ENCODE measurements around the gene TRPV3.

The TRPV3 gene

DNA sequence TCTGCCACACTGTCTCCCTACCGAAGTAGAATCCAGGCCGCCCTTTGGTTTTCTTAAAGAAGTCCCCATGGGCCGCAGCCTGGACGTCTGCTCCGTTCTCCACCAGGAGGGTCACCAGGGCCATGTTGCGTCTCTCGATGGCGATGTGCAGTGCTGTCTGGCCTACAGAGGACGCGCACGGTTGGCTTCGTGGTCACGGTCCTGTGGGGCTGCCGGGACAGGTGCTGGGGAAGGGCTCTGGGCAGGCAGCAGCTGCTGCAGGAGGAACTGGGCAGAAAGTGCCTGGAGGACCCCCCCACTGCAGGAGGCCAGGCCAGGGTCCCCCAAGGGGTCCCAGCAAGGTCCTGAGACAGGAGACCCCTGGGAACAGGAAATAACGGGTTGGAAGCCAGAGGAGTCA, 32.6 kb upstream of the TRPV3 start:
- Histone ChIP-seq H3K27ac (ENCODE audit: low read length) (no peak overlapping the region), H3K4me2 (ENCODE audit: insufficient read depth, low read length) (no peak overlapping the region), H2AFZ (ENCODE audit: low read depth, low read length) (no peak overlapping the region), H3K27me3 (ENCODE audit: insufficient read depth, low read length, poor library complexity) (no peaks in the 10 kb centered on the region), H4K20me1 (ENCODE audit: insufficient read depth, low read length) (no peaks in the 10 kb centered on the region), H3K36me3 (ENCODE audit: insufficient read depth, low read length) (0 out of 2 replicates have a peak, but pooled peaks cover 8% of the 10 kb centered on the region), H3K9me3 (ENCODE audit: insufficient read depth, low read length, severe bottlenecking) (no peaks in the 10 kb centered on the region), H3K9ac (ENCODE audit: low read depth, low read length) (no peak overlapping the region), H3K4me3 (ENCODE audit: low read depth in 1 of 2, low read length in 2 of 2) (no peak overlapping the region), H3K4me1 (ENCODE audit: insufficient read depth, low read length) (no peaks in the 10 kb centered on the region), H3K79me2 (ENCODE audit: insufficient read depth, low read length) (no peaks in the 10 kb centered on the region)
- ATAC-seq (ENCODE audit: insufficient read depth, low read depth) = no peak
- TF ChIP-seq EZH2 (IDR thresholded peaks at IDR 0.05; ENCODE audit: borderline replicate concordance, low read depth, low read length, severe bottlenecking) = no peak
- TF ChIP-seq, protein P1, sequence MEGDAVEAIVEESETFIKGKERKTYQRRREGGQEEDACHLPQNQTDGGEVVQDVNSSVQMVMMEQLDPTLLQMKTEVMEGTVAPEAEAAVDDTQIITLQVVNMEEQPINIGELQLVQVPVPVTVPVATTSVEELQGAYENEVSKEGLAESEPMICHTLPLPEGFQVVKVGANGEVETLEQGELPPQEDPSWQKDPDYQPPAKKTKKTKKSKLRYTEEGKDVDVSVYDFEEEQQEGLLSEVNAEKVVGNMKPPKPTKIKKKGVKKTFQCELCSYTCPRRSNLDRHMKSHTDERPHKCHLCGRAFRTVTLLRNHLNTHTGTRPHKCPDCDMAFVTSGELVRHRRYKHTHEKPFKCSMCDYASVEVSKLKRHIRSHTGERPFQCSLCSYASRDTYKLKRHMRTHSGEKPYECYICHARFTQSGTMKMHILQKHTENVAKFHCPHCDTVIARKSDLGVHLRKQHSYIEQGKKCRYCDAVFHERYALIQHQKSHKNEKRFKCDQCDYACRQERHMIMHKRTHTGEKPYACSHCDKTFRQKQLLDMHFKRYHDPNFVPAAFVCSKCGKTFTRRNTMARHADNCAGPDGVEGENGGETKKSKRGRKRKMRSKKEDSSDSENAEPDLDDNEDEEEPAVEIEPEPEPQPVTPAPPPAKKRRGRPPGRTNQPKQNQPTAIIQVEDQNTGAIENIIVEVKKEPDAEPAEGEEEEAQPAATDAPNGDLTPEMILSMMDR (IDR thresholded peaks at IDR 0.05; ENCODE audit: borderline replicate concordance, extremely low read depth, low read length, poor library complexity, severe bottlenecking) = no peak
- DNase-seq = no peak

DNA sequence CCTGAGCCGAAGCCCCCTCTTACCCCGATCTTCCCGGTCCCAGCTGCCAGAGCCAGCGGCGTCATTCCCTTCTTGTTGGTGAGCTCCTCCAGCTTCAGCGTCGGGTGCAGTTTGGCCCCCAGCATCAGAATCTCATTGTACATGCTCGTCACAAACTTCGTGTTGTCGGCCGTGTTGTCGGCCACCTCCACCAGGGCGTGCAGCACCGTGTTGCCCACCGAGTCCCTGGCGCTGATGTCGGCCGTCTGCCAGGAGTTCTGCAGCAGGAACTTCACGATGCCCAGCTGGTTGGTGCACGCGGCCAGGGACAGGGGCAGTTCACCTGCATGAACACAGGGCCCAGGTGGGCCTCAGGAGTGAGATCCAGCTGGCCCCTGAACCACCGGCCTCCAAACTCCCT, 32.2 kb upstream of the TRPV3 start:
- no peaks in the 10 kb centered on the region for H3K27me3 ChIP-seq (ENCODE audit: insufficient read depth, low read length, poor library complexity)
- no peak overlapping the region for H3K4me3 ChIP-seq (ENCODE audit: low read depth in 1 of 2, low read length in 2 of 2)
- TF ChIP-seq, protein P1 (IDR thresholded peaks at IDR 0.05; ENCODE audit: borderline replicate concordance, extremely low read depth, low read length, poor library complexity, severe bottlenecking) = no peak
- no peak for TF ChIP-seq EZH2 (IDR thresholded peaks at IDR 0.05; ENCODE audit: borderline replicate concordance, low read depth, low read length, severe bottlenecking)
- H4K20me1 ChIP-seq (ENCODE audit: insufficient read depth, low read length) = no peaks in the 10 kb centered on the region
- DNase-seq (no peak), ATAC-seq (ENCODE audit: insufficient read depth, low read depth) (no peak)
- no peak overlapping the region for H3K9ac ChIP-seq (ENCODE audit: low read depth, low read length)
- no peak overlapping the region for H3K4me2 ChIP-seq (ENCODE audit: insufficient read depth, low read length)
- no peak overlapping the region for H3K27ac ChIP-seq (ENCODE audit: low read length)
- 0 out of 2 replicates have a peak, but pooled peaks cover 8% of the 10 kb centered on the region for H3K36me3 ChIP-seq (ENCODE audit: insufficient read depth, low read length)
- no peaks in the 10 kb centered on the region for H3K79me2 ChIP-seq (ENCODE audit: insufficient read depth, low read length)
- H2AFZ ChIP-seq (ENCODE audit: low read depth, low read length) = no peak overlapping the region
- no peaks in the 10 kb centered on the region for H3K4me1 ChIP-seq (ENCODE audit: insufficient read depth, low read length)
- no peaks in the 10 kb centered on the region for H3K9me3 ChIP-seq (ENCODE audit: insufficient read depth, low read length, severe bottlenecking)

DNA sequence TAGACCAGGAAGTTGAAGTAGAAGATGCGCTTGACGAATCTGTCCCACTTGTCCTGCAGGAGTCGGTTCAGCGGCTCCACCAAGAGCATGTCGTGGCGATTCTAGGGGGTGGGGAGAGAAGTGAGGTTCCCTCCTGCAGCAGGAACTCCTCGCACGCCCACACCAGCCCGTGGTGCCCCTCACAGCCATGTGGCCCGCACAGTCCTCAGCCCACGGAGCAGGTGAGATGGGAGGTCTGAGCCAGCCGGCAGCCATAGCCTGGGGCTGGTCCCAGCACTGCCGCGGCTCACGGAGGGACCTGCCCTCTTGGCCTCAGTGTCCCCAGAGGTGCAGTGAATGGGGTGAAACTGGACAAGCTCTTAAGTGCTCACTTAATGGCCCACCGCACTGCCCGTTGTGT, 28.2 kb upstream of the TRPV3 start:
- Histone ChIP-seq H3K9me3 (ENCODE audit: insufficient read depth, low read length, severe bottlenecking) (no peaks in the 10 kb centered on the region), H3K79me2 (ENCODE audit: insufficient read depth, low read length) (no peaks in the 10 kb centered on the region), H3K4me1 (ENCODE audit: insufficient read depth, low read length) (no peaks in the 10 kb centered on the region), H4K20me1 (ENCODE audit: insufficient read depth, low read length) (no peaks in the 10 kb centered on the region), H3K4me3 (ENCODE audit: low read depth in 1 of 2, low read length in 2 of 2) (no peak overlapping the region), H3K27ac (ENCODE audit: low read length) (no peak overlapping the region), H3K27me3 (ENCODE audit: insufficient read depth, low read length, poor library complexity) (no peaks in the 10 kb centered on the region), H3K4me2 (ENCODE audit: insufficient read depth, low read length) (no peak overlapping the region), H2AFZ (ENCODE audit: low read depth, low read length) (no peak overlapping the region), H3K36me3 (ENCODE audit: insufficient read depth, low read length) (0 out of 2 replicates have a peak, but pooled peaks cover 8% of the 10 kb centered on the region), H3K9ac (ENCODE audit: low read depth, low read length) (no peak overlapping the region)
- ATAC-seq (ENCODE audit: insufficient read depth, low read depth) (no peak), DNase-seq (no peak)
- TF ChIP-seq, protein P1 (IDR thresholded peaks at IDR 0.05; ENCODE audit: borderline replicate concordance, extremely low read depth, low read length, poor library complexity, severe bottlenecking) = no peak
- no peak for TF ChIP-seq EZH2 (IDR thresholded peaks at IDR 0.05; ENCODE audit: borderline replicate concordance, low read depth, low read length, severe bottlenecking)

GRCh38 chr17:3583456-3583855, 25.8 kb upstream of the TRPV3 start:
- H3K36me3 ChIP-seq (ENCODE audit: insufficient read depth, low read length) = 0 out of 2 replicates have a peak, but pooled peaks cover 14% of the 10 kb centered on the region
- H3K79me2 ChIP-seq (ENCODE audit: insufficient read depth, low read length) = no peaks in the 10 kb centered on the region
- H3K27me3 ChIP-seq (ENCODE audit: insufficient read depth, low read length, poor library complexity) = no peaks in the 10 kb centered on the region
- no peak for DNase-seq
- no peak overlapping the region for H3K4me2 ChIP-seq (ENCODE audit: insufficient read depth, low read length)
- H3K9ac ChIP-seq (ENCODE audit: low read depth, low read length) = no peak overlapping the region
- no peak overlapping the region for H3K27ac ChIP-seq (ENCODE audit: low read length)
- H3K4me1 ChIP-seq (ENCODE audit: insufficient read depth, low read length) = no peaks in the 10 kb centered on the region
- H4K20me1 ChIP-seq (ENCODE audit: insufficient read depth, low read length) = no peaks in the 10 kb centered on the region
- no peak for TF ChIP-seq EZH2 (IDR thresholded peaks at IDR 0.05; ENCODE audit: borderline replicate concordance, low read depth, low read length, severe bottlenecking)
- TF ChIP-seq, protein P1 (IDR thresholded peaks at IDR 0.05; ENCODE audit: borderline replicate concordance, extremely low read depth, low read length, poor library complexity, severe bottlenecking) = no peak
- H3K4me3 ChIP-seq (ENCODE audit: low read depth in 1 of 2, low read length in 2 of 2) = no peak overlapping the region
- no peak for ATAC-seq (ENCODE audit: insufficient read depth, low read depth)
- no peaks in the 10 kb centered on the region for H3K9me3 ChIP-seq (ENCODE audit: insufficient read depth, low read length, severe bottlenecking)
- no peak overlapping the region for H2AFZ ChIP-seq (ENCODE audit: low read depth, low read length)

Data from DND-41 (cell line).